Smooth muscle cell (in vitro differentiated cells): ENCODE results near the gene TMEM156. TPM values are rescaled to one million over a fixed set of nuclear protein-coding genes. Genes with fewer than 3 reads are reported as not detected.

Experiments
- DNase-seq: peaks from one replicate; lab custom pipeline; 2025; ENCODE audit not compliant: unreplicated experiment; lab: John Stamatoyannopoulos, UW
- H2AFZ ChIP-seq: fragments of 200-600 bp; sonication (generic); 2 replicates; pipeline ENCODE4 v1.6.0; 2016; ENCODE audit warnings: antibody characterized with exemption, low read depth, mild to moderate bottlenecking
- H3F3A ChIP-seq: fragments of 200-600 bp; sonication (generic); 2 replicates; pipeline ENCODE4 v1.6.0; 2017; ENCODE audit warnings: antibody characterized with exemption, low read depth
- H3K27ac ChIP-seq: fragments of 200-600 bp; sonication (generic); 2 replicates; pipeline ENCODE4 v1.5.1; 2016; ENCODE audit warnings: low read depth, mild to moderate bottlenecking
- H3K27me3 ChIP-seq: fragments of 200-600 bp; sonication (generic); 2 replicates; pipeline ENCODE4 v1.6.1; 2016; ENCODE audit warnings: low read depth, mild to moderate bottlenecking
- H3K36me3 ChIP-seq: fragments of 200-600 bp; sonication (generic); 2 replicates; pipeline ENCODE4 v1.5.1; 2016; ENCODE audit warnings: low read depth
- H3K4me1 ChIP-seq: fragments of 200-600 bp; sonication (generic); 2 replicates; pipeline ENCODE4 v1.5.1; 2016; ENCODE audit warnings: low read depth
- H3K4me2 ChIP-seq: fragments of 200-600 bp; sonication (generic); 2 replicates; pipeline ENCODE4 v1.6.0; 2016; ENCODE audit warnings: mild to moderate bottlenecking
- H3K4me3 ChIP-seq: fragments of 200-600 bp; sonication (generic); 2 replicates; pipeline ENCODE4 v1.5.1; 2016; ENCODE audit warnings: mild to moderate bottlenecking
- H3K79me2 ChIP-seq: fragments of 200-600 bp; sonication (generic); 2 replicates; pipeline ENCODE4 v1.6.0; 2016; ENCODE audit warnings: low read depth, mild to moderate bottlenecking
- H3K9ac ChIP-seq: fragments of 200-600 bp; sonication (generic); 2 replicates; pipeline ENCODE4 v1.6.0; 2016; ENCODE audit warnings: low read depth
- H3K9me3 ChIP-seq: fragments of 200-600 bp; sonication (generic); replicated peaks from 2 replicates; pipeline ENCODE4 v1.5.1; 2016; ENCODE audit warnings: low read depth
- H4K20me1 ChIP-seq: fragments of 200-600 bp; sonication (generic); 2 replicates; pipeline ENCODE4 v1.6.0; 2016; ENCODE audit warnings: low read depth
- CTCF ChIP-seq: fragments of 200-600 bp; sonication (generic); IDR thresholded peaks from 2 replicates; pipeline ENCODE4 v1.5.1; 2017; ENCODE audit warnings: borderline replicate concordance, mild to moderate bottlenecking, antibody characterized with exemption; ENCODE audit not compliant: insufficient read depth, poor library complexity, severe bottlenecking
- WGBS: methylation state at CpG from one replicate; pipeline ENCODE4 v1.1.7; 2016; ENCODE audit warnings: low lambda C conversion rate; 5-methylcytosine and 5-hydroxymethylcytosine counted together
- polyA plus RNA-seq: library from polyadenylated mRNA; unstranded; fragments of >200 nt; fragmentation: Nextera tagmentation; extraction: Ambion mirVana; gene quantifications from 2 replicates; pipeline ENCODE4 v1.2.1, GENCODE V29; 2016
- total RNA-seq: library from RNA; depleted of rRNA; stranded (reverse); fragments of >200 nt; gene quantifications from 2 replicates; pipeline ENCODE4 v1.2.3, GENCODE V29; 2014

TMEM156 gene
- total and polyA plus RNA-seq, 2 experiments from 2014 or later = 0.04 TPM; not detected in 1

- Histone ChIP-seq H4K20me1 (no peaks in the 10 kb centered on the region), H3K4me2 (no peak overlapping the region), H3K4me1 (no peaks in the 10 kb centered on the region), H3K4me3 (no peak overlapping the region), H3F3A (no peaks in the 10 kb centered on the region), H3K27me3 (no peaks in the 10 kb centered on the region), H3K27ac (no peak overlapping the region), H3K9me3 (no peaks in the 10 kb centered on the region), H3K79me2 (no peaks in the 10 kb centered on the region), H2AFZ (peak overlapping the region; percentile 9), H3K36me3 (no peaks in the 10 kb centered on the region), H3K9ac (no peak overlapping the region)
- DNase-seq = no peak
- no peak for TF ChIP-seq CTCF
Observed at GRCh38 chr4:39026096-39026495, 6.1 kb downstream of the TMEM156 start.

DNA sequence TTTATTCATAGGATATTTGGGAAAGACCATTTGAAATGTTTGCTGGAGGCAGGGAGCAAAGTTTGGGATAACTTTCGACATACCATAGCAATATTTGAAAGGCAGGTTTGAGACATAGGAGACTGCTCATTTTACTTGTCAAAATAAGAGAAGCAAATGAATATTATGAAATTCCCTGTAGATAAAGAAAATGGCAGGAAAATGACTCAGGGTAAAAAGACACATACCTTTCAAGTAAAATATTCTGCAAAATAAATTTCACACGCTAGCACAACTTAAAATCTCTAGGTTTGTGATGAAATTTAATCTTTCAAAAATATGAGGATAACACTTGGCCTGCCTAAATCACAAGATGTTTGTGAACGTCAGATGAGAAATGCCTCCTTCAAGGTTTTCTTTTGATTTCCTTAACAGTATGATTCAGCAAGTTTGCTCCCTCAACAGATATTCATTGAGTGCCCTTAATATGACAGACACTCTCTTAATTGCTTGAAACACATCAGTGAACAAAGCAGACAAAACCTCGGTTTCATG, 6.6 kb downstream of the TMEM156 start:
- no peak overlapping the region for H3K4me2 ChIP-seq
- no peaks in the 10 kb centered on the region for H3K27me3 ChIP-seq
- H3K36me3 ChIP-seq = no peaks in the 10 kb centered on the region

GRCh38 chr4:39024311-39024865, 7.8 kb downstream of the TMEM156 start:
- no peak for DNase-seq
- no peak overlapping the region for H3K27ac ChIP-seq
- no peak for TF ChIP-seq CTCF

More for the DNA sequence above, 6.6 kb downstream of the TMEM156 start:
- peak overlapping the region; percentile 9 for H2AFZ ChIP-seq
- TF ChIP-seq CTCF = no peak
- H3K79me2 ChIP-seq = no peaks in the 10 kb centered on the region
- no peaks in the 10 kb centered on the region for H4K20me1 ChIP-seq
- no peak overlapping the region for H3K4me3 ChIP-seq
- no peaks in the 10 kb centered on the region for H3K9me3 ChIP-seq
- H3F3A ChIP-seq = no peaks in the 10 kb centered on the region
- no peak overlapping the region for H3K27ac ChIP-seq
- no peak for DNase-seq
- no peak overlapping the region for H3K9ac ChIP-seq
- H3K4me1 ChIP-seq = no peaks in the 10 kb centered on the region
- WGBS = 84% methylated on average over 4 of the region's 4 CpGs

GRCh38 chr4:39023059-39023458, 9.2 kb downstream of the TMEM156 start:
- Histone ChIP-seq H3F3A (no peaks in the 10 kb centered on the region), H3K4me1 (no peaks in the 10 kb centered on the region), H3K27me3 (no peaks in the 10 kb centered on the region), H2AFZ (no peak overlapping the region), H3K79me2 (no peaks in the 10 kb centered on the region), H3K4me3 (no peak overlapping the region), H4K20me1 (no peaks in the 10 kb centered on the region), H3K4me2 (no peak overlapping the region), H3K9ac (no peak overlapping the region), H3K36me3 (no peaks in the 10 kb centered on the region), H3K9me3 (no peaks in the 10 kb centered on the region), H3K27ac (no peak overlapping the region)
- WGBS = 66% methylated on average over 1 of the region's 1 CpG
- DNase-seq = no peak
- no peak for TF ChIP-seq CTCF

More at GRCh38 chr4:39024311-39024865, 7.8 kb downstream of the TMEM156 start:
- WGBS = 96% methylated on average over 3 of the region's 3 CpGs
- Histone ChIP-seq H3K4me3 (no peak overlapping the region), H2AFZ (no peak overlapping the region), H3K4me2 (no peak overlapping the region), H3K36me3 (no peaks in the 10 kb centered on the region), H3K79me2 (no peaks in the 10 kb centered on the region), H3K9ac (no peak overlapping the region), H3K9me3 (no peaks in the 10 kb centered on the region), H3K27me3 (no peaks in the 10 kb centered on the region), H3K4me1 (no peaks in the 10 kb centered on the region), H4K20me1 (no peaks in the 10 kb centered on the region), H3F3A (no peaks in the 10 kb centered on the region)
